ENCODE measurements around the gene PCP4L1. TPM values are rescaled to one million over a fixed set of nuclear protein-coding genes. Genes with fewer than 3 reads are reported as not detected.
"Not testable (repeated sequence)": the region's sequence is repeated elsewhere in the genome, so short reads cannot be mapped to it uniquely, and the experiment has no call there.

PCP4L1 gene
- total RNA-seq, 1 donor from 2014 or later: not detected

GRCh38 chr1:161222175-161223019 is 36.1 kb upstream of the PCP4L1 start:
- intact Hi-C loops (cut with micrococcal nuclease): loop anchor here (10.0 kb wide), 1 partner anchor 162 kb away; no protein-coding TSS in a partner anchor
- no peaks in the 10 kb centered on the region for H3K36me3 ChIP-seq
- H3K27me3 ChIP-seq (ENCODE audit: low read depth): no peaks in the 10 kb centered on the region
- no peak for DNase-seq
- TF ChIP-seq CTCF (IDR thresholded peaks at IDR 0.05; ENCODE audit: borderline replicate concordance): no peak
- H3K9me3 ChIP-seq (replicated peaks): no peaks in the 10 kb centered on the region
- no peak overlapping the region for H3K4me3 ChIP-seq
- H3K4me1 ChIP-seq: peaks cover 23% of the 10 kb centered on the region
- no peak overlapping the region for H3K27ac ChIP-seq (replicated peaks)

- no peaks in the 10 kb centered on the region for H3K9me3 ChIP-seq (replicated peaks)
- peaks cover 10% of the 10 kb centered on the region for H3K36me3 ChIP-seq
- H3K27ac ChIP-seq (replicated peaks): no peak overlapping the region
- intact Hi-C loops (cut with micrococcal nuclease): loop anchor here (10.0 kb wide), 1 partner anchor 161 kb away; no protein-coding TSS in a partner anchor
- H3K27me3 ChIP-seq (ENCODE audit: low read depth): no peaks in the 10 kb centered on the region
- TF ChIP-seq CTCF (IDR thresholded peaks at IDR 0.05; ENCODE audit: borderline replicate concordance): no peak
- H3K4me1 ChIP-seq: peaks cover 27% of the 10 kb centered on the region
- H3K4me3 ChIP-seq: no peak overlapping the region
- no peak for DNase-seq
Observed at GRCh38 chr1:161223805-161224694, 34.5 kb upstream of the PCP4L1 start.

- intact Hi-C loops (cut with micrococcal nuclease): loop anchor here (10.0 kb wide), 1 partner anchor 160 kb away; no protein-coding TSS in a partner anchor
- not testable (repeated sequence) for H3K9me3 ChIP-seq (replicated peaks); H3K4me3 ChIP-seq; H3K27me3 ChIP-seq (ENCODE audit: low read depth); DNase-seq; H3K27ac ChIP-seq (replicated peaks)
- Histone ChIP-seq H3K4me1 (peaks cover 27% of the 10 kb centered on the region), H3K36me3 (peaks cover 17% of the 10 kb centered on the region)
Observed at GRCh38 chr1:161224695-161225087, 33.9 kb upstream of the PCP4L1 start.

- peak overlapping the region; percentile 92 for H3K27ac ChIP-seq (replicated peaks)
- H3K36me3 ChIP-seq: peaks cover 21% of the 10 kb centered on the region
- DNase-seq: no peak
- intact Hi-C loops (cut with micrococcal nuclease): loop anchor here (10.0 kb wide), 1 partner anchor 160 kb away; no protein-coding TSS in a partner anchor
- H3K4me1 ChIP-seq: peaks cover 27% of the 10 kb centered on the region
- peak overlapping the region; percentile 39 for H3K4me3 ChIP-seq
- TF ChIP-seq CTCF (IDR thresholded peaks at IDR 0.05; ENCODE audit: borderline replicate concordance): no peak
- no peaks in the 10 kb centered on the region for H3K9me3 ChIP-seq (replicated peaks)
- no peaks in the 10 kb centered on the region for H3K27me3 ChIP-seq (ENCODE audit: low read depth)
Observed at GRCh38 chr1:161225178-161225533, 33.4 kb upstream of the PCP4L1 start.

- intact Hi-C loops (cut with micrococcal nuclease): loop anchor here (10.0 kb wide), 1 partner anchor 159 kb away; no protein-coding TSS in a partner anchor
- peak within 1 kb of the TSS; percentile 80 for H3K4me3 ChIP-seq
- H3K27ac ChIP-seq (replicated peaks): peak within 1 kb of the TSS; percentile 92
Observed at GRCh38 chr1:161225534-161226319, 32.8 kb upstream of the PCP4L1 start, which contains the start of gene TOMM40L. Gene TOMM40L (plus strand): TSS chr1:161226060. CDS start chr1:161226490, 430 bp downstream.

More at GRCh38 chr1:161225534-161226319, 32.8 kb upstream of the PCP4L1 start, which contains the start of gene TOMM40L:
- no peaks in the 10 kb centered on the region for H3K27me3 ChIP-seq (ENCODE audit: low read depth)
- no peaks in the 10 kb centered on the region for H3K9me3 ChIP-seq (replicated peaks)
- peaks cover 23% of the 10 kb centered on the region for H3K36me3 ChIP-seq
- TF ChIP-seq CTCF (IDR thresholded peaks at IDR 0.05; ENCODE audit: borderline replicate concordance): peak; percentile 70
- H3K4me1 ChIP-seq: peaks cover 27% of the 10 kb centered on the region
- peak; percentile 92 for DNase-seq

All from left ventricle myocardium inferior (tissue), 1 donor.